HG02885 (cell line): ENCODE results near the gene CERS4.
A peak's percentile ranks its signal among the peaks of the same experiment; 100 is the strongest.
"Not testable (repeated sequence)": the region's sequence is repeated elsewhere in the genome, so short reads cannot be mapped to it uniquely, and the experiment has no call there.

Source experiments
- ATAC-seq: cut with Tn5 transposase; IDR thresholded peaks from one replicate; pipeline ENCODE4 v1.9.1; 2021; ENCODE audit warnings: mild to moderate bottlenecking; ENCODE audit not compliant: unreplicated experiment, poor library complexity

Gene CERS4

DNA sequence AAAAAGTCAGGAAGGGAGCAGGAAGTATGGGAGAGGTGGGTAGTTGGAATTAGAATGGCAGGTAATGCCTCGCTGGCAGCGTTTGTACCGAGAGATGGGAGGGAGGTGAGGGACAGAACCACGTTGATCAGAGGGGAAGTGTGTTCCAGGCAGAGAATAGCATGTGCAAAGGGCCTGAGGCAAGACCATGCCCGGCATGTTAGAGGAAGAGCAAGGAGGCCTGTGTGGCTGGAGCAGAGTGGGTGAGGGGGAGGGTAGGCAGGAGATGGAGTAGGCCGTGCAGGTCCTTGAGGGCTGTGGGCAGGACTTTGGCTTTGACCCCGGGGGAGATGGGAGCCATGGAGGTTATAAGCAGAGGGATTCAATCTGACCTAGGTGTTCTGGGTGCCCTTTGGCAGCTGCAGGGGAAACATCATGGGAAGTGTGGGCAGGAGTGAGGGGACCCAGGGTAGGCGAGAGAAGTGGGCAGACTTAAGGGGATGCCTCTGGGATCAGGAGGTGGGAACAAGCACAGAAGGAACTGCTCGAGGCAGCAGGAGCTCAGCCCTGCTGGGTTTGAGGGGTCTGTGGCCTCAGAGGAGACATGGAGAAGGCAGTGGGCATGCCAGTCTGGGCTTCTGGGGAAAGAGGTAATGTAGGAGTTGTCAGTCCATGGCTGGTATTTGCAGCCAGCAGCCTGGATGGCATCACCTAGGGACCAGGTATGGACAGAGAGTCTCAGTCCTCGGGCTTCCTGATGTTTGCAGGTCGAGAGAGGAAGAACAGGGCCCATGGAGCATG lies 50.2 kb downstream of the CERS4 start:
- no peak for ATAC-seq

DNA sequence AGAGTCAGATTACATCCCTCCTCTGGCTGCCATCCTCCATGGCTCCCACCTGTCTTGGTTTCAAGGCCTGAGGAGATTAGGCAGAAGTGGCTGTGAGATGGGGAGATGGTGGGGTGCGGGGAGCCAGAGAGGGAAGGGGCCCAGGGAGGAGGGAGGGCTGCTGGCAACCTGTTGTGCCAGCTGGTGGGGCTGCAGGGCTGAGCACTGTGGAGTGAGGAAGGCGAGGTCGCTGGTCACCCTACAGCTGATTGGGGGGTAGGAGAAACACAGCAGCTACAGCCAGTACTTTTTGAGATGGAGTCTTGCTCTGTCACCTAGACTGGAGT lies 50.7 kb downstream of the CERS4 start:
- ATAC-seq, result no peak

- no peak for ATAC-seq
Measured at GRCh38 chr19:8261347-8261746, 52.2 kb downstream of the CERS4 start.

- no peak for ATAC-seq
Measured at GRCh38 chr19:8261881-8262280, 52.7 kb downstream of the CERS4 start.

GRCh38 chr19:8262431-8262830 lies 53.3 kb downstream of the CERS4 start:
- no peak for ATAC-seq

- not testable (repeated sequence) for ATAC-seq
Measured at GRCh38 chr19:8264248-8264647, 55.1 kb downstream of the CERS4 start.

DNA sequence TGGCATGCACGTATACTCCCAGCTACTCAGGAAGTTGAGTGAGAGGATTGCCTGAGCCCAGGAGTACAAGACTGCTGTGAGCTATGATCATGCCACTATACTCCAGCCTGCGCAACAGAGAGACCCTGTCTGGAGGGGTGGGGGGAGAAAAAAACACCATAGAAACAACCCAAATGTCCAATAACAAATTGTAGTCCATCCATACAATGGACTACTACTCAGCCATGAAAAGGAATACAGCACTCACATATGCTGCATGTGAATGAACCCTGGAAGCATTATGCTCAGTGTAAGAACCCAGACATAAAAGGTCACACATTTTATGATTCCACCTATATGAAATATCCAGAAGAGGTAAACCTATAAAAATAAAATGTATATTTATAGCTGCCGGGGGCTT lies 56.7 kb downstream of the CERS4 start:
- no peak for ATAC-seq

- no peak for ATAC-seq
Measured at GRCh38 chr19:8269724-8270123, 60.6 kb downstream of the CERS4 start.

DNA sequence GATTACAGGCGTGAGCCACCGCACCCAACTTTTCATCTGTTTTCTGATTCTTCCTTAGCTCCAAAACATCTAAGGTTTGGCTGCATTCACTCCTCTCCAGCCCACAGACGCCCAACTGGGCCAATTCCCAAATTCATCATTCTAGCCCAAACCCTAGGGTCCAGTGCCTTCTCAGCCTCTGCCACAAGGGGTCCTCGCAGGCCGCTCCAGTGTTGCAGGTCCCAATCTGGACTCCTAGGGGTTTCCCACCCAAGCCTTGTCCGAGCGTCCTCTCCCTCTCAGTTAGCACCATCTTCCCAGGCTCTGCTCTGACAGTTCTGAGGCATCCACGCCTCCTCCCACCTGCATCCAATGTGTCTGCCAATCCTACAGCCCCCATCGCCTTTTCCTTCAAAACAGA lies 67.3 kb downstream of the CERS4 start:
- ATAC-seq, result not testable (repeated sequence)

- not testable (repeated sequence) for ATAC-seq
Measured at GRCh38 chr19:8291337-8291736, 82.2 kb downstream of the CERS4 start.

DNA sequence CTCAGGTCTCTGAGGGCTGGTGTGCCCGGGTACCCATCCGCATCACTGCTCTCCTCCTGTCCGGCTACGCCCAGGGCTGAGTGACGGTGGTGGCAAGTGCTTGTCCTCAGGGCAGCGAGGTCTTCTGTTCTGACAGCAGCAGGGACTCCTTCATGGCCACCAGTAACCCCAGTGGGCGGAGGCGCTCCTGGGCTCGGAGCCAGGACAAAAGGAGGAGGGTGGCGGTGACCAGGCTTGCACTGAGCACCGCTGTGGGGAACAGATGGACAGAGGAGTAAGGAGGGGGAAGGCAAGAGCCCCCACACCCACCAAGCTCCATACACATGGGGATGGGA lies 93.2 kb downstream of the CERS4 start:
- ATAC-seq, result no peak

GRCh38 chr19:8302734-8303133 lies 93.6 kb downstream of the CERS4 start:
- no peak for ATAC-seq

DNA sequence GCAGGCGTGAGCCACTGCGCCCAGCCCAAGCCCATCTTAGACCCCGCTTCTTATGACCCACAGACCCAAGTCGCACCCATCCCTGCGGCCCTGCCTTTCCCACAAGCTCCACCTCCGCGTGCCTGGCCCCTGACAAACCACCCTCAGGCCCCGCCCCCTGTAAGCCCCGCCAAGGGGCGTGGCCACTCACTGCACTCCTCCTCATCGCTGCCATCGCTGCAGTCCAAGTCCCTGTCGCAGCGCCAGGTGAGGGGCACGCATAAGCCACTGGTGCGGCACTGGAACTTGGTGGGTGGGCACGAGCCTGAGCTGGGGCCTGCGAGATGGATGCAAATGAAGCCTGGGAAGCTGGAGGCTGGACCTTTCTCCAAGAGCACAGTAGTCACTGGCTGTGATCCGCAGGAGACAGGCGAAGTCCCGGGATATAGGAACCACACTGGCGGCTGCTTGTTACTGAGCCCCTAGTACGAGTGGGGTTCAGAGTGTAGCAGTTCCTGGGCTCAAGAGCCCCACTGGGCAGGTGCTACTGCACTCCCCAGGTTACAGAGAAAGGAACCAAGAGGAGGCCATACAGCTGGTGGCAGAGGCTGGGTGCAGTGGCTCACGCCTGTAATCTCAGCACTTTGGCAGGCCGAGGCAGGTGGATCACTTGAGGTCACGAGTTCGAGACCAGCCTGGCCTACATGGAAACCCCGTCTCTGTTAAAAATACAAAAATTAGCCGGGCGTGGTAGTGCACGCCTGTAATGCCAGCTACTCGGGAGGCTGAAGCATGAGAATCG lies 95.9 kb downstream of the CERS4 start:
- ATAC-seq, result no peak

GRCh38 chr19:8305798-8306197 lies 96.6 kb downstream of the CERS4 start:
- no peak for ATAC-seq

DNA sequence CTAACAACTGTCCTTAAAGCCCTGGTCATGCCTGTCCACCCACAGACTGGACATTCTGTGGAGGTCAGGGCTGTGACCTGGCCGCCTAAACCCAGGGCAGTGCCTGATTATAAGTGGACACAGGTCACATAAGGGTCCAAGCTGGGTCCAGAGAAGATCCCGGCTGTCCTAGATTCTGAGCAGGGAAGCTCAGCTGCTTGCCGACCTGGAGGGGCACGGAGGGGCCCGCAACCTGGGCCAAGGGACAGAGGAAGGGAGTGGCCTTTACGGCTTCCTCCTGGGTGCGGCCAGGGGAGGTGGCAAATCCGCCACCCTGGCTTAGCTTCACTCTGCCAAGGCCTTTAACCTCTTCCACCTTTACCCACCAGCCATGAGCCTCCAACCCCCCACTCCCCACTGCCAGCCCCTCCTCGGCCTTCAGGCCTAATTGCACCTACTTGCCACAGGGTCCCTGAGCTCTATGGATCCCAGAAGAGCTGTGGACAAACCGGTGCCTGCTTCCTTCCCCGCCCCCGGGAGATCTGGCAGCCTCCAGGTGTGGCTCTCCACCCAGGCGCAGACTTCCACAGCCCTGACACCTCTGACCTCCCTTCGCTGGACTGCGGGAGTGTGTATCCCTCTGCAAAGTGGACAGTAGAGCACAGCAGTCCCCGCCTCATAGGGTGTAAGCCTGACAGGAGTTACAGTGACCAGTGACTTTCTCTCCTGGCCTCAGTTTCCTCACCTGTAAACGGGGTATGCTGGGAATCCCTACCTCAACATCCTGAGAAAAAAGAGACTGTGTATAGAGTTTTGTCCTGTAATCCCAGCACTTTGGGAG lies 97.3 kb downstream of the CERS4 start:
- no peak for ATAC-seq

- no peak for ATAC-seq
Measured at GRCh38 chr19:8307400-8307964, 98.3 kb downstream of the CERS4 start.

DNA sequence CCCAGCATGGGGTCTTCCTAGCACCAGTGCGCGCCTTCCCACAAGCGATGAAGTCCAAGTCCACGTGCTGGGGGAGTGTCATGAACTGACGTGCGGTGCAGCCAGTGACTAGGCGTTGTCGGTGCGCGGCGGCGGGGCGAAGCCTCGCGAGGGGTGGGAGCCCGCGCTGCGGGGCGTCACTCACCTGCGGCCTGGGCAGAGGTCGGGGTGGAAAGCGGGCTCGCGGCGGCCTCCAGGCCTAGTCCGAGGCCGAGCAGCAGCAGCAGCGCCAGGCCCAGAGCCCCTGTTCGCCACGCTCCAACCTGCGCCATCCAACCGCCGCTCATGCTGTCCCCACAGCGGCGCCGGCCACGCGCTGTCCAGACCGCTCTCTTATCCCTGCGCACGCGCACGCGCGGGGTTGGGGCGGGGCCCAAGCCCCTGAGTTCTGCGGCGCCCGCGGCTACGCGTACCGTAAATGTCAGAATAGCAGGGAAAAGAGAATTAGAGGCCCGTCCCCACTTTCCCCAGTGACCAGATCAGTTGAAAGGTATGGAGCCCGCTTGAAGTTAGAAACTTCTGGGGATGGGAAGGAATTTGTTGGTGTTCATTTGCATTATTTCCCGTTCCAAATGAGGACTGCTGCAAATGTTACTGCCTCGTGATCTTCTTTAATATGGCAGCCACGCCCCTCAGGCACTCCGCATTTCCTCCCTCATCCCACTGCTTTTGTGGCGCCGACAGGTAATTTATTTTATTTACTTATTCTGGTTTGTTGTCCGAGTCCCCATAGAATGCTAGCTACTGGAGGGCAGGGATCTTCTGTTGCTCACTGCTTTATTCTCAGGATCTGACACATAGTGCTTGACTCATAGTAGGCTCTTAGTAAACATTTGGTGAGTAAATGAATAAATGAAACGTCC lies 99.0 kb downstream of the CERS4 start, which contains the start of gene CD320:
Gene CD320, minus strand, starts transcription at position 394 of the 902 bp plus-strand sequence. Its CDS starts 68 bp downstream, at position 326.
- peak; percentile 79 for ATAC-seq

GRCh38 chr19:8308891-8309291 lies 99.7 kb downstream of the CERS4 start:
- no peak for ATAC-seq

DNA sequence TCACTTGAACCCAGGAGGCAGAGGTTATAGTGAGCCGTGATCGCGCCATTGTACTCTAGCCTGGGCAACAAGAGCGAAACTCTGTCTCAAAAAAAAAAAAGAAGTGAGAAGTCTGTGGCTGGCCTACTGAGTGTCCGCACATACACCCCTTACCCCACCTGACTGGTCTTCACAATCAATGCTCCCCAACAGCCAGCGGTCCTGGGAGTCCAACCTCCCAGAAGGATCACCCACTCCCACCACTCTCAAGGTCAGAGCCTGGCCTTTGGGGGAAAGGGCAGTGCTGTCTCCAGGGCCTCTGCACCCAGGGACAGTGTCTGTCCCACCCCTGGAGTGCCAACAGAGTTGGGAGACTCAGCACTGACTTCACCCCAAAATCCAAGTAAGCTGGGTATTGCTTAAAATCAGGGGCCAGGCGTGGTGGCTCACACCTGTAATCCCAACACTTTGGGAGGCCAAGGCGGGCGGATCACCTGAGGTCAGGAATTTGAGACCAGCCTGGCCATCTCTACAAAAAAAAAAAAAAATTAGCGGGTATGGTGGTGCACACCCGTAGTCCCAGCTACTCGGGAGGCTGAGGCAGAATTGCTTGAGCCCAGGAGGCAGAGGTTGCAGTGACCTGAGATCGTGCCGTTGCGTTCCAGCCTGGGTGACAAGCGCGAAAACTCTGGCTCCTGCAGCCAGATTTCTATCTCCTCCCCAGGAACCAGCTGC lies 101.3 kb downstream of the CERS4 start:
- no peak for ATAC-seq
